AG10803 (cell line): ENCODE results near the gene RAB25.

Experiments
- DNase-seq: peaks from one replicate; pipeline ENCODE4 v3.0.0; 2010; ENCODE audit warnings: low read depth
- H3K4me3 ChIP-seq: 2 replicates; pipeline ENCODE4 v1.5.1; 2011; ENCODE audit warnings: mild to moderate bottlenecking, low read length, control low read depth
- CTCF ChIP-seq: conservative IDR thresholded peaks from 2 replicates; pipeline ENCODE4 v1.5.1; 2011; ENCODE audit warnings: mild to moderate bottlenecking, low read length, control low read depth, inconsistent platforms

Gene RAB25

GRCh38 chr1:156048663-156049258, 12.2 kb upstream of the RAB25 start:
- H3K4me3 ChIP-seq, result no peak overlapping the region
- no peak for DNase-seq
- TF ChIP-seq CTCF, result no peak

DNA sequence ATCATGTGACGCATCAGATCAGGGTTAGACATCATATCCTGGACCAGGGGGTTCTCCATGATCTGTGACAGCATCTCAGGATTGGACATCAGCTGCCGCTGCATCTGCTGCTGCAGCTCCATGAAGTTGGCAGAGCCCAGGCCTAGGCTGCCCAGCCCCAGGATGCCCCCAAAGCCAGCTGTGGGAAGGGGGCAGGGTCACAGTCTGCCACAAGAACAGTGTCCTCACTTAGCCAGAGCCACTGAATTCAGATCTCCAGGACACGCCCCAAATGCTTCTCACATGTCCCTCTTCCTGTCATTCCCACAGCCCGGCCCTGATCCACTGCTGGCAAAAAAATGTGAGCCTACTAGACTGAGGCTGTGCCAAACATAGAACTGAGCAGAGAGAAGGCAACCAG, 10.6 kb upstream of the RAB25 start:
- TF ChIP-seq CTCF, result no peak
- no peak overlapping the region for H3K4me3 ChIP-seq
- no peak for DNase-seq

DNA sequence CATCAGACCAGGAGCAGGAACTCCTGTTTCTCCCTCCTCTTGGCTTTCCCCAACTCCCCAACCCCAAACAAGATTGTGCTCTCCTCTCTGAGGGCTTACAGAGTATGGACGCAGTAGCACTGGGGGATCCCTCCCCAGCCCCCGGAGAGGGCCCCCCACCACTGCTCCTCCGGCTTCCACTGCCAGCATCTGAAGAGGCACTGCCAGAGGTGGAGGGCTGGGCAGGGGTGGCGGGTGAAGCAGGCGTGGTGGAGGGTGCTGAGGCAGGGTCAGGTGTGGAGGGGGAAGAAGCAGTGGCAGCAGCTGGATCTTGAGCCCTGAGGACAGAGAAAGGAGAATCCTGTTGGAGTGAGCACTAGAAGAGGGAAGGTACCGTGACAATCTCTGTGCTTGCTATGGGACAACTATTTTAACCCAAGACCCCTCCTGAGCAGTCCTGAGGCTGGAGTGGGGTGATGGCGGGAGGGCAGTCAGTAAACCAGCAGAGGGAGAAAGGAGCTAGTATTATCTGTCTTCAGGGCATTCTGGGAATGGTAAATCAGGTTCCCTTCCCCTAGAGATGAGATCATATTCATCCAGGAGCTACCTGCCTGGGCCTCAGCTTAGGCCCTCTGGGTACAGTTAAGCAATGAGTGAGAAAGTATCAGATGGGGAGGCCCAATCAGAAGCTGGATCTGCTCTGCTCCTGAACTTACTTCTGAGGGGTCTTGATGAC, 9.8 kb upstream of the RAB25 start:
- H3K4me3 ChIP-seq, result no peak overlapping the region
- no peak for DNase-seq
- no peak for TF ChIP-seq CTCF

- H3K4me3 ChIP-seq, result peak overlapping the region; percentile 83
- DNase-seq, result peak; percentile 68
- peak; percentile 24 for TF ChIP-seq CTCF
These were observed 7.8 kb upstream of the RAB25 start for GRCh38 chr1:156052862-156053767.

DNA sequence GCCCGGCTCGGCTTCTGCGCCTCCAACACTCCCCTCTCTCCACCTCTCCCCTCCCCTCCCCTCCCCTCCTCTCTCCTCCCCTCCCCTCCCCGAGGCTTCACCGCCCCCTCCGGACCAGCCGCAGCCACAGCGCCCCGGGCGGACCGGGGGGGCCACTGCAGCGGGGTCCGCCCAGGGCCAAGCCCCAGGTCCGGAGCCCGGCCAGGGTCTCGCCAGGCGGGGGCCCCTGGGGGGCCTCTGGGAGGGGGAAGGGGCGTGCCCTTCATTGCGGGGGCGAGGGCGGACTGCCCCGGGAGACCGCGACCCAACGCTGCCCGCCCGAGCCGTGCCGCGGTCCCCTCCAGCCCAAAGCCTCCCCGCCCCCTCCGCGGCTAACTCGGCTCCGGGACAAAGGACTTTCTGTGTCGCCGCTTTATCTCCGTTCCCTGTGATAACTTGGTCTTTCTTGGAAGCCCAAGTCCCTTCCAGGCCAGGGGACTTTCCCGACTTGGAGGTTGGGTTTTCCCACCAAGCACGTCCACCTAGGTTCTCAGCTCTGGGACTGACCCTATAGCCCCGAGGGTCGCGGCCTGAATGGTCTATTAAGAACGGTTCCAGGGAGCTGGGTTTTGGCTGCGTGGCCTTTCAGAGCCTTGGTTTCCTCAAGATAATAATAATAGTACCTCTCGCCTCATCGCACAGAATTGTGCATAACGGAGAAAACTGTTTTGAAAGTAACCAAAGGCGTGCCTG, 7.0 kb upstream of the RAB25 start, which contains the start of gene UBQLN4:
Gene UBQLN4 (minus strand): TSS at position 31 of the 732 bp plus-strand sequence. CDS start 97 bp downstream, outside the sequence.
- TF ChIP-seq CTCF, result peak; percentile 27
- peak; percentile 85 for DNase-seq
- H3K4me3 ChIP-seq, result peak within 1 kb of the TSS; percentile 98

DNA sequence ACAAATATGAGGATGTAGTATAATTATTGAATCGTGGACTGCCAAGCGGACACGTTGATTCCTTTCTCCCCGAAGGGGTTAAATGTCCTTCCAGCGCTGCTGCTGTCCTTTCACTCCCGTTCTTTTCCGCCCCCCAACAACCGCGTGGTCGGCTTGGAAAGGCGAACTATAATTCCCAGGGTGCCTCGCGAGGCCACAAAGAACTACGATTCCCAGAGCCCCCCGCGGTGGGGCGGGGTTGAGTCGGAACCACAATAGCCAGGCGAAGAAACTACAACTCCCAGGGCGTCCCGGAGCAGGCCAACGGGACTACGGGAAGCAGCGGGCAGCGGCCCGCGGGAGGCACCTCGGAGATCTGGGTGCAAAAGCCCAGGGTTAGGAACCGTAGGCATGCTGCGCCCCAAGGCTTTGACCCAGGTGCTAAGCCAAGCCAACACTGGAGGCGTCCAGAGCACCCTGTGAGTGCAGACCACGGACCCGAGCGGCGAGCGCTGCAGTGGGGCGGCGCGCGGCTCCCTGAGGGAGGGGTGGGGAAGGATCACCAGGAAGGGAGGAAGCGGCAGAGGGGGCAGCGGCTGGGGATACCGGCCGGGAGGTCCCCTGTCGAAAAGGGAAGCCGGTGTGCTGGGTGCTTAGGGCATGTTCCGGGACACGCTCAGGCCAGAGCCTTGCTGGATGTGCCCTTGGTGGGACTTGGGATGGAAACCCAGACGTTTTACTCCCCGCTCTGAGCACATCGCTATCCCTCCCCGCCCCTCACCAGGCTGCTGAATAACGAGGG, 6.3 kb upstream of the RAB25 start, which contains the start of gene LAMTOR2:
Gene LAMTOR2 (plus strand): TSS at position 283 of the 781 bp plus-strand sequence. CDS start 108 bp downstream, at position 391.
- no peak for TF ChIP-seq CTCF
- peak within 1 kb of the TSS; percentile 98 for H3K4me3 ChIP-seq
- peak; percentile 91 for DNase-seq
